HL-60 (cell line): ENCODE data around the gene C2CD4C.

Source experiments
- DNase-seq, 2 experiments: peaks; one replicate each; pipeline ENCODE4 v3.0.0-alpha.2; 2010 to 2020; ENCODE audit warnings: low read depth in 1 of 2, low spot score in 1 of 2
- H3K27ac ChIP-seq: fragments of 250-450 bp; sonication (Bioruptor Pico); replicated peaks from 2 replicates; pipeline ENCODE4 v1.5.1; 2020; ENCODE audit warnings: mild to moderate bottlenecking, moderate library complexity
- H3K27me3 ChIP-seq: fragments of 250-450 bp; sonication (Bioruptor Pico); 2 replicates; pipeline ENCODE4 v1.5.1; 2021; ENCODE audit warnings: mild to moderate bottlenecking, moderate library complexity; ENCODE audit not compliant: insufficient read depth, poor library complexity, severe bottlenecking
- H3K4me3 ChIP-seq: replicated peaks from 2 replicates; pipeline ENCODE4 v1.5.1; 2011; ENCODE audit warnings: mild to moderate bottlenecking, control low read depth, low read length; ENCODE audit not compliant: insufficient read depth
- CTCF ChIP-seq: IDR thresholded peaks from one replicate; pipeline ENCODE4 v1.5.1; 2011; ENCODE audit warnings: low read length, control low read depth, inconsistent platforms; ENCODE audit not compliant: insufficient read depth
- GABPA ChIP-seq: IDR thresholded peaks from 2 replicates; pipeline ENCODE4 v1.6.1; 2012; ENCODE audit warnings: low read depth
- POLR2AphosphoS5 ChIP-seq: IDR thresholded peaks from 2 replicates; pipeline ENCODE4 v1.6.1; 2012; ENCODE audit warnings: low read depth
- SPI1 ChIP-seq: IDR thresholded peaks from 2 replicates; pipeline ENCODE4 v1.6.1; 2012; ENCODE audit warnings: low read depth, mild to moderate bottlenecking, borderline replicate concordance
- TF ChIP-seq, protein P1 (sequence below): IDR thresholded peaks from 2 replicates; pipeline ENCODE4 v1.6.1; 2012; ENCODE audit warnings: low read depth; ENCODE audit not compliant: insufficient replicate concordance

The C2CD4C gene

GRCh38 chr19:376111-376470 lies 32.9 kb downstream of the C2CD4C start:
- DNase-seq, result no peak
- TF ChIP-seq, protein P1, sequence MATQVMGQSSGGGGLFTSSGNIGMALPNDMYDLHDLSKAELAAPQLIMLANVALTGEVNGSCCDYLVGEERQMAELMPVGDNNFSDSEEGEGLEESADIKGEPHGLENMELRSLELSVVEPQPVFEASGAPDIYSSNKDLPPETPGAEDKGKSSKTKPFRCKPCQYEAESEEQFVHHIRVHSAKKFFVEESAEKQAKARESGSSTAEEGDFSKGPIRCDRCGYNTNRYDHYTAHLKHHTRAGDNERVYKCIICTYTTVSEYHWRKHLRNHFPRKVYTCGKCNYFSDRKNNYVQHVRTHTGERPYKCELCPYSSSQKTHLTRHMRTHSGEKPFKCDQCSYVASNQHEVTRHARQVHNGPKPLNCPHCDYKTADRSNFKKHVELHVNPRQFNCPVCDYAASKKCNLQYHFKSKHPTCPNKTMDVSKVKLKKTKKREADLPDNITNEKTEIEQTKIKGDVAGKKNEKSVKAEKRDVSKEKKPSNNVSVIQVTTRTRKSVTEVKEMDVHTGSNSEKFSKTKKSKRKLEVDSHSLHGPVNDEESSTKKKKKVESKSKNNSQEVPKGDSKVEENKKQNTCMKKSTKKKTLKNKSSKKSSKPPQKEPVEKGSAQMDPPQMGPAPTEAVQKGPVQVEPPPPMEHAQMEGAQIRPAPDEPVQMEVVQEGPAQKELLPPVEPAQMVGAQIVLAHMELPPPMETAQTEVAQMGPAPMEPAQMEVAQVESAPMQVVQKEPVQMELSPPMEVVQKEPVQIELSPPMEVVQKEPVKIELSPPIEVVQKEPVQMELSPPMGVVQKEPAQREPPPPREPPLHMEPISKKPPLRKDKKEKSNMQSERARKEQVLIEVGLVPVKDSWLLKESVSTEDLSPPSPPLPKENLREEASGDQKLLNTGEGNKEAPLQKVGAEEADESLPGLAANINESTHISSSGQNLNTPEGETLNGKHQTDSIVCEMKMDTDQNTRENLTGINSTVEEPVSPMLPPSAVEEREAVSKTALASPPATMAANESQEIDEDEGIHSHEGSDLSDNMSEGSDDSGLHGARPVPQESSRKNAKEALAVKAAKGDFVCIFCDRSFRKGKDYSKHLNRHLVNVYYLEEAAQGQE, result no peak
- TF ChIP-seq SPI1, result no peak
- TF ChIP-seq GABPA, result no peak
- no peak for TF ChIP-seq POLR2AphosphoS5
- Histone ChIP-seq H3K4me3 (no peak overlapping the region), H3K27me3 (no peaks in the 10 kb centered on the region), H3K27ac (no peak overlapping the region)

DNA sequence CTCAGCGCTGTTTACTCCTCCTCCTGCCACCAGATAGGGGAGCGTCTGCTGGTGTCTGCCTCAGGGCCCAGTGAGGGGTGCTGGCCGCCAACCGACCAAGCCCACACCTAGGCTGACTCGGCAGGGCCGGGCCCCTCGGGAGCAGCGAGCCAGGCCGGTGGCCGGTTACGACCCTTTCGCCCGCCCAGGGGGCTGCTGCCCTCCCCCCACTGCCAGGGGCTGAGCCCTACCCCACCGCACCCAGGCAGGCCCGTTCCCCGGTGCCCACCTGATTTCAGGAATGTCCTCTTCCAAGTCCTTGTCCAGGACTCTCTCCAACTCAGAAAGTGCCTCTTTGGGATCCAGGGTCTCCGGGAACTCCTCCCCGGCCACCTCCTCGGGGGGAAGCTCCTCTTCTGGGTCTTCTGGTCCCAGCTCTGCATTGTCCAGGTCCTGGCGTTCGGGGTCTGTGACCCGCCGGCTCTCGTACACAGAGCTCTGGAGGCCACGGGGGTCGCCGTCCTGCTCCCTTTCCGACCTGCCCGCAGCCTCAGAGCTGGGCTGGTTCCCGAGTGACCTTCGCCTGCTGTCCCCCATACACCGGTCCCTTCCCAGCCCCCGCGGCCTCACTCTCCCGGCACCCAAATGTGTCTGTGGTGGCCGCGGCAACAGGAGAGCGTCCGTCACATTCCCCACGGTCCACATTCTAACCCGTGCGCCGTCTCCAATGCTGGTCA lies 33.4 kb downstream of the C2CD4C start:
- no peaks in the 10 kb centered on the region for H3K27me3 ChIP-seq
- no peak for DNase-seq
- no peak overlapping the region for H3K27ac ChIP-seq
- TF ChIP-seq CTCF (no peak), POLR2AphosphoS5 (no peak), SPI1 (no peak), GABPA (no peak)
- TF ChIP-seq, protein P1, result no peak
- H3K4me3 ChIP-seq, result no peak overlapping the region

- no peak overlapping the region for H3K27ac ChIP-seq
- H3K4me3 ChIP-seq, result no peak overlapping the region
- TF ChIP-seq CTCF (no peak), POLR2AphosphoS5 (no peak)
- TF ChIP-seq, protein P1, result no peak
- DNase-seq, result no peak
- no peaks in the 10 kb centered on the region for H3K27me3 ChIP-seq
These were observed 34.1 kb downstream of the C2CD4C start for GRCh38 chr19:374886-375235.
